ENCODE data around the gene TRIM47. TPM values are rescaled to one million over a fixed set of nuclear protein-coding genes. Genes with fewer than 3 reads are reported as not detected.

The TRIM47 gene
- total RNA-seq, 2 donors from 2014 or later, result 21.3 to 62.9 TPM

- WGBS, result 71% methylated on average over 7 of the region's 7 CpGs
- Histone ChIP-seq H3K27ac (no peak overlapping the region), H3K4me3 (no peak overlapping the region), H3K27me3 (replicated peaks; ENCODE audit: insufficient read depth) (no peaks in the 10 kb centered on the region), H3K4me1 (replicated peaks) (peaks cover 12% of the 10 kb centered on the region), H3K9me3 (no peaks in the 10 kb centered on the region), H3K36me3 (no peaks in the 10 kb centered on the region)
- no peak for DNase-seq (ENCODE audit: low spot score)
- TF ChIP-seq POLR2AphosphoS5 (IDR thresholded peaks at IDR 0.05) (no peak), POLR2A (IDR thresholded peaks at IDR 0.05) (no peak), CTCF (IDR thresholded peaks at IDR 0.05) (no peak)
- intact Hi-C loops (cut with DNase I), result no loop called here
These were observed 37.6 kb downstream of the TRIM47 start for GRCh38 chr17:75840799-75841164.

- Histone ChIP-seq H3K27ac (no peak overlapping the region), H3K4me1 (replicated peaks) (peaks cover 7% of the 10 kb centered on the region), H3K27me3 (replicated peaks; ENCODE audit: insufficient read depth) (no peaks in the 10 kb centered on the region), H3K9me3 (no peaks in the 10 kb centered on the region), H3K4me3 (no peak overlapping the region), H3K36me3 (no peaks in the 10 kb centered on the region)
- DNase-seq (ENCODE audit: low spot score), result no peak
- intact Hi-C loops (cut with DNase I), result no loop called here
- WGBS, result 93% methylated on average over 32 of the region's 36 CpGs
- TF ChIP-seq POLR2AphosphoS5 (IDR thresholded peaks at IDR 0.05) (no peak), CTCF (IDR thresholded peaks at IDR 0.05) (no peak), POLR2A (IDR thresholded peaks at IDR 0.05) (no peak)
These were observed 38.2 kb downstream of the TRIM47 start for GRCh38 chr17:75839942-75840798.

- H3K36me3 ChIP-seq, result no peaks in the 10 kb centered on the region
These were observed 40.0 kb downstream of the TRIM47 start for GRCh38 chr17:75838410-75838809.

GRCh38 chr17:75837899-75838298, 40.5 kb downstream of the TRIM47 start:
- H3K4me3 ChIP-seq, result no peak overlapping the region
- no peak for DNase-seq (ENCODE audit: low spot score)
- intact Hi-C loops (cut with DNase I), result no loop called here
- H3K27ac ChIP-seq, result no peak overlapping the region
- no peaks in the 10 kb centered on the region for H3K36me3 ChIP-seq
- WGBS, result 68% methylated on average over 7 of the region's 7 CpGs
- no peaks in the 10 kb centered on the region for H3K4me1 ChIP-seq (replicated peaks)
- TF ChIP-seq CTCF (IDR thresholded peaks at IDR 0.05) (no peak), POLR2AphosphoS5 (IDR thresholded peaks at IDR 0.05) (no peak)
- no peaks in the 10 kb centered on the region for H3K9me3 ChIP-seq
- no peaks in the 10 kb centered on the region for H3K27me3 ChIP-seq (replicated peaks; ENCODE audit: insufficient read depth)

More at GRCh38 chr17:75838410-75838809, 40.0 kb downstream of the TRIM47 start:
- no peak for TF ChIP-seq POLR2AphosphoS5 (IDR thresholded peaks at IDR 0.05)
- H3K27me3 ChIP-seq (replicated peaks; ENCODE audit: insufficient read depth), result no peaks in the 10 kb centered on the region
- H3K27ac ChIP-seq, result no peak overlapping the region
- no peaks in the 10 kb centered on the region for H3K9me3 ChIP-seq
- no peaks in the 10 kb centered on the region for H3K4me1 ChIP-seq (replicated peaks)
- DNase-seq (ENCODE audit: low spot score), result no peak
- no peak overlapping the region for H3K4me3 ChIP-seq
- 94% methylated on average over 14 of the region's 15 CpGs for WGBS
- intact Hi-C loops (cut with DNase I), result no loop called here

- Histone ChIP-seq H3K4me1 (replicated peaks) (no peaks in the 10 kb centered on the region), H3K36me3 (no peaks in the 10 kb centered on the region), H3K27ac (no peak overlapping the region), H3K9me3 (no peaks in the 10 kb centered on the region), H3K27me3 (replicated peaks; ENCODE audit: insufficient read depth) (no peaks in the 10 kb centered on the region), H3K4me3 (no peak overlapping the region)
- intact Hi-C loops (cut with DNase I), result no loop called here
- DNase-seq (ENCODE audit: low spot score), result no peak
- TF ChIP-seq POLR2A (IDR thresholded peaks at IDR 0.05), result no peak
- TF ChIP-seq CTCF (IDR thresholded peaks at IDR 0.05), result no peak
- no peak for TF ChIP-seq POLR2AphosphoS5 (IDR thresholded peaks at IDR 0.05)
- WGBS, result 89% methylated on average over 9 of the region's 9 CpGs
These were observed 41.8 kb downstream of the TRIM47 start for GRCh38 chr17:75836605-75837004.

Data from prostate gland (tissue), 2 donors.